Mesothelial cell of epicardium (in vitro differentiated cells): ENCODE results near the gene NAT10. TPM values are rescaled to one million over a fixed set of nuclear protein-coding genes. Genes with fewer than 3 reads are reported as not detected.

ENCODE experiments used
- DNase-seq, 2 experiments: peaks; one replicate each; pipeline ENCODE4 v3.0.0; 2021; ENCODE audit warnings: low spot score in 2 of 2; ENCODE audit not compliant: unreplicated experiment in 2 of 2
- H3K27ac Mint-ChIP-seq: 2 replicates; pipeline ENCODE4 v1.8.0; 2021; ENCODE audit warnings: mixed read lengths
- H3K27me3 Mint-ChIP-seq: 2 replicates; pipeline ENCODE4 v1.8.0; 2021; ENCODE audit warnings: low read depth, mixed read lengths
- H3K36me3 Mint-ChIP-seq: 2 replicates; pipeline ENCODE4 v1.8.0; 2021; ENCODE audit warnings: mixed read lengths
- H3K4me1 Mint-ChIP-seq: 2 replicates; pipeline ENCODE4 v1.8.0; 2021; ENCODE audit warnings: mixed read lengths
- H3K4me3 Mint-ChIP-seq: 2 replicates; pipeline ENCODE4 v1.8.0; 2021; ENCODE audit warnings: mild to moderate bottlenecking, moderate library complexity, mixed read lengths
- H3K9me3 Mint-ChIP-seq: 2 replicates; pipeline ENCODE4 v1.8.0; 2021; ENCODE audit warnings: mixed read lengths
- total RNA-seq: library from RNA; stranded (reverse); gene quantifications from 3 replicates; pipeline ENCODE4 v1.2.1, GENCODE V29; 2021
- TF ChIP-seq, protein P1 (sequence below): fragments of 200-600 bp; sonication (generic); IDR thresholded peaks from one replicate; pipeline ENCODE4 v1.5.0; 2021; ENCODE audit warnings: antibody characterized with exemption; ENCODE audit not compliant: unreplicated experiment

NAT10 gene
- total RNA-seq, 1 donor from 2014 or later: 61.7 TPM

DNA sequence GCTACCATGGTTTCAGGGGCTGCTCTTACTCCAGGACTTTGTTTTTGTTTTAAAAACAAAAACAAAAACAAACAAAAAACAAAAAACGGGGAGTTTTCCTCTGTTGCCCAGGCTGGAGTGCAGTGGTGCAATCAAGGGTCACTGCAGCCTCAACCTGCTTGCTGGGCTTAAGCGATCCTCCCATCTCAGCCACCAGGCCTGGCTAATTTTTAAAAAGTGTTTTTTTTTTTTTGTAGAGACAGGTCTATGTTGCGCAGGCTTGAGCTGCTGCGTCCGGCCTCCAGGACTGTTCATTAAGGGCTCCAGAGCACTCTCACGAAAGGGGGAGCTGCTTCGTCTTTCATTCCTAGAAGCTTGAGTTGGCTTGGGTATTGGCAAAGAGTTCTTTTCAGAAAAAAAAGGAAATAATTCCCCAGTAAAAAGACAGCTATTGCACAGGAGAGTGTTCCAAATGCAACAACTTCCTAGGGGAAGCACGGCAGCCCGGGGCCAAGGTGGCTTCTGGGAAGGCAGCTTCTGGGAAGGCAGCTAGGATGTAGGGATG, 78.5 kb downstream of the NAT10 start:
- no peaks in the 10 kb centered on the region for H3K27me3 Mint-ChIP-seq
- no peak for DNase-seq
- TF ChIP-seq, protein P1, sequence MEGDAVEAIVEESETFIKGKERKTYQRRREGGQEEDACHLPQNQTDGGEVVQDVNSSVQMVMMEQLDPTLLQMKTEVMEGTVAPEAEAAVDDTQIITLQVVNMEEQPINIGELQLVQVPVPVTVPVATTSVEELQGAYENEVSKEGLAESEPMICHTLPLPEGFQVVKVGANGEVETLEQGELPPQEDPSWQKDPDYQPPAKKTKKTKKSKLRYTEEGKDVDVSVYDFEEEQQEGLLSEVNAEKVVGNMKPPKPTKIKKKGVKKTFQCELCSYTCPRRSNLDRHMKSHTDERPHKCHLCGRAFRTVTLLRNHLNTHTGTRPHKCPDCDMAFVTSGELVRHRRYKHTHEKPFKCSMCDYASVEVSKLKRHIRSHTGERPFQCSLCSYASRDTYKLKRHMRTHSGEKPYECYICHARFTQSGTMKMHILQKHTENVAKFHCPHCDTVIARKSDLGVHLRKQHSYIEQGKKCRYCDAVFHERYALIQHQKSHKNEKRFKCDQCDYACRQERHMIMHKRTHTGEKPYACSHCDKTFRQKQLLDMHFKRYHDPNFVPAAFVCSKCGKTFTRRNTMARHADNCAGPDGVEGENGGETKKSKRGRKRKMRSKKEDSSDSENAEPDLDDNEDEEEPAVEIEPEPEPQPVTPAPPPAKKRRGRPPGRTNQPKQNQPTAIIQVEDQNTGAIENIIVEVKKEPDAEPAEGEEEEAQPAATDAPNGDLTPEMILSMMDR: no peak
- no peaks in the 10 kb centered on the region for H3K36me3 Mint-ChIP-seq
- peaks cover 26% of the 10 kb centered on the region for H3K4me1 Mint-ChIP-seq
- H3K9me3 Mint-ChIP-seq: no peaks in the 10 kb centered on the region
- H3K4me3 Mint-ChIP-seq: no peak overlapping the region
- no peak overlapping the region for H3K27ac Mint-ChIP-seq

DNA sequence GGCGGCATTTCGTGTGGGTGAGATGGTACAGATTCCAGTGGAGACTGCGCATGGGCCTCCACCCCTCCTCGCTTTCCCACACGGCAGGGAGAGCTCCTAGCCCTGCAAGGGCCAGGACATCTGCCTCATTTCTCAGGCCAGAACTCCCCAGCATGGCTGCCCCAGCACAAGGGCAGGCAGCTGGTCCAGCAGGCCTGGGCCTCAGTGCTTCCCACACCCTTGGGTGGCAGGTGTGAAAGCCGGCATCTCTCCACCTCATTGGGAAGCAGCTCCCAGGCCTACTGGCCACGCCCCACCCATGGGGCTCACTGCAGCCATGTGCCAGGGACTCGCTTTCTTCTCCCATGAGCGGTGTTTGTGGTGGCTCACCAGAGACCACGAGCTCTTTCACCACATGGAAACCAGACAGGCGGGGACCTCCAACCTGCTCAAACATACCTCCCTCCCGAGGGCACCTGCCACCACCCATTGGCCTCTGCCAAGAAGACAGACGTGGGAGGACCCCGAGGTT, 79.1 kb downstream of the NAT10 start:
- Mint-ChIP-seq H3K9me3 (no peaks in the 10 kb centered on the region), H3K4me1 (peaks cover 28% of the 10 kb centered on the region), H3K27me3 (no peaks in the 10 kb centered on the region), H3K36me3 (no peaks in the 10 kb centered on the region), H3K27ac (no peak overlapping the region), H3K4me3 (no peak overlapping the region)
- no peak for DNase-seq
- TF ChIP-seq, protein P1: no peak

DNA sequence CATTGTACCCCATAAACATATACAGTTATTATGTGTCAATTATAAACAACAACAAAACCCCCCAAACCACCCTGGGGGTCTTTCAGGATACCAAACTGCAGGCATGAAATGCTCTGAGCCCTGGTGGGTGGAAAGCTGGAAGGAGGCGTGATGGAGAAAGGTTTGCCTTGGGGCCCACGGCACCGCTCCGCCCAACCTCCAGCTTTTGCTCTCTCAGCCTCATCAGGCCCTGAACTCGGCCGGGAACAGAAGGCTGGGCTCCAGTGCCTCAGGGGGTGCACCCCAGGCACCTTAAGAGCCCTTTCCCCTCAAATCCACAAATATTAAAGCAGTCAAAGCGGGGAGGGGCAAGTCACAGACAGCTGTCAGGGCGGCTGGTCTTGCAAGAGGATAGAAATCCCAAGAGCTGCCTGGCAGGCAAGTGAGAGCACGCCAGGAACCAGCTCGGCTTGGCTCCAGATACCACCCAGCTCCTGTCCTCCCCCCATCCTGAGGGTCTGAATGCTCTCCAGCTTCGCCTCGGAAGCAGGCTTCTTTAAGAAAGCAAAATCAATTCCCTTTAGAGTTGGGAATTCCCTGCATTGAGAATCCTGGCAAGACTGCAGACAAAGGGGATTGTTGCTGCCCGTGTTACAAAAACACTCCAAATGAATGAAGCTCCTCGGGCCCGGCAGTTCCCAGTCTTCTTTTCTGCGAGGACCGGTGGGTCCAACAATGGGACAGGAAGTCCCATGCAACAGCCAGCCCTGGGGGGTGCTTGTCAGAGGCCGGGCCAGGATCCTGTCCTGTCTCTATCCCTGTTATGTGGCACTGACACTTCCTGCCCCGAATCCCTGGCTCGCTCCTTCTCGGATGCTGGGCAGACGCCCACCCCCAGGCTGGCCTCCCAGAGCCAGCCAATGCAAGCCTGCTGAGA, 80.8 kb downstream of the NAT10 start:
- TF ChIP-seq, protein P1: no peak
- Mint-ChIP-seq H3K9me3 (no peaks in the 10 kb centered on the region), H3K27me3 (no peaks in the 10 kb centered on the region), H3K4me3 (no peak overlapping the region), H3K27ac (no peak overlapping the region), H3K4me1 (peaks cover 28% of the 10 kb centered on the region), H3K36me3 (no peaks in the 10 kb centered on the region)
- DNase-seq: no peak

DNA sequence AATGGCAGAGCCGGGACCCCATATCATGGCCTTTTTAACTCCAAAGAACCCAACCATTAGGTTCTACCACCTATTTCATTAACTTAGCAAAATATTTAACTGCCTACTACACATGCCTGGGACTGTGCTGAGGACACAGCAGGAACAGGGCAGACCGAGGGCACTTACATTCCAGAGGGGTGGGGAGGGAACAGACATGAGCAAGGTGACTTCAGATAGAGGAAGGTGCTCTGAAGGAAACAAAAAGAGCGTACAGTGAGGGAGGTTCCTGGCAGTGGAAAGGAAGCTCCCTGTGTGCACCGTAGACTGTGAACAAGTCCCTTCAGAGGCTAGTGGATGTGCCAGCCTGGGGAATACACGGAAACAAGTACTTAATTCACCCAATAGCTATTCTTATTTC, 82.8 kb downstream of the NAT10 start:
- Mint-ChIP-seq H3K9me3 (no peaks in the 10 kb centered on the region), H3K36me3 (no peaks in the 10 kb centered on the region), H3K4me1 (peaks cover 28% of the 10 kb centered on the region), H3K27ac (no peak overlapping the region), H3K27me3 (no peaks in the 10 kb centered on the region), H3K4me3 (no peak overlapping the region)
- TF ChIP-seq, protein P1: no peak
- DNase-seq: no peak

DNA sequence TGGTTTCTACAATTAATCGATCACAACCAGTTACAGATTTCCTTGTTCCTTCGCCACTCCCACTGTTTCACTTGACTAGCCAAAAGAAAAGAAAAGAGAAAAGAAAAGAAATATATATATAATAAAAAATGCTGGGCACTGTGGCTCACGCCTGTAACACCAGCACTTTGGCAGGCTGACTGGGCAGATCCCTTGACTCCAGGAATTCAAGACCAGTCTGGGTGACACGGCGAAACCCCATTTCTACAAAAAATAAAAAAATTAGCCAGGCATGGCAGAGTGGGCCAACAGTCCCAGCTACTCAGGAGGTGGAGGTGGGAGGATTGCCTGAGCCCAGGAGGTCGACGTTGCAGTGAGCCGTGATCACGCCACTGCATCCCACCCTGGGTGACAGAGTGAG, 83.8 kb downstream of the NAT10 start:
- TF ChIP-seq, protein P1: no peak
- H3K27ac Mint-ChIP-seq: no peak overlapping the region
- no peaks in the 10 kb centered on the region for H3K9me3 Mint-ChIP-seq
- peaks cover 28% of the 10 kb centered on the region for H3K4me1 Mint-ChIP-seq
- no peaks in the 10 kb centered on the region for H3K36me3 Mint-ChIP-seq
- no peaks in the 10 kb centered on the region for H3K27me3 Mint-ChIP-seq
- no peak for DNase-seq
- no peak overlapping the region for H3K4me3 Mint-ChIP-seq
